HAP-1 (cell line): Measurements from ENCODE around the gene KRTAP9-3.
"Not testable (repeated sequence)": the region's sequence is repeated elsewhere in the genome, so short reads cannot be mapped to it uniquely, and the experiment has no call there.

Source experiments
- DNase-seq, 2 experiments: peaks; one replicate each; pipeline ENCODE4 v3.0.0-alpha.2; 2016 to 2020; ENCODE audit warnings: low spot score in 2 of 2
- H3K27me3 ChIP-seq: fragments of 250-450 bp; sonication (Bioruptor Pico); 2 replicates; pipeline ENCODE4 v1.5.1; 2020; ENCODE audit warnings: low read depth, mild to moderate bottlenecking, moderate library complexity
- H3K36me3 ChIP-seq: fragments of 250-450 bp; sonication (Bioruptor Pico); replicated peaks from 2 replicates; pipeline ENCODE4 v1.5.1; 2020; ENCODE audit warnings: mild to moderate bottlenecking
- H3K4me1 ChIP-seq: fragments of 250-450 bp; sonication (Bioruptor Pico); 2 replicates; pipeline ENCODE4 v1.5.1; 2020; ENCODE audit warnings: mild to moderate bottlenecking
- H3K4me3 ChIP-seq: fragments of 250-450 bp; sonication (Bioruptor Pico); 2 replicates; pipeline ENCODE4 v1.5.1; 2020; ENCODE audit warnings: mild to moderate bottlenecking, moderate library complexity
- H3K9me3 ChIP-seq: fragments of 250-450 bp; sonication (Bioruptor Pico); 2 replicates; pipeline ENCODE4 v1.5.1; 2020; ENCODE audit warnings: mild to moderate bottlenecking, moderate library complexity
- in situ Hi-C: fragments of 300-500 bp; cut with MboI; formaldehyde crosslinking; loops from 3 replicates; pipeline ENCODE4 v1.14.3; 2020; ENCODE audit warnings: low sequenced_read_pairs, inconsistent platforms, mixed read lengths

The KRTAP9-3 gene, protein sequence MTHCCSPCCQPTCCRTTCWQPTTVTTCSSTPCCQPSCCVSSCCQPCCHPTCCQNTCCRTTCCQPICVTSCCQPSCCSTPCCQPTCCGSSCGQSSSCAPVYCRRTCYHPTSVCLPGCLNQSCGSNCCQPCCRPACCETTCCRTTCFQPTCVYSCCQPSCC

GRCh38 chr17:41232399-41233105 is at the start of gene KRTAP9-3:
TSS of gene KRTAP9-3 (plus strand) at chr17:41232449. CDS start at chr17:41232502, 53 bp downstream.
- H3K36me3 ChIP-seq, in situ Hi-C loops, DNase-seq, H3K9me3 ChIP-seq, H3K4me3 ChIP-seq, H3K4me1 ChIP-seq, H3K27me3 ChIP-seq: not testable (repeated sequence)

DNA sequence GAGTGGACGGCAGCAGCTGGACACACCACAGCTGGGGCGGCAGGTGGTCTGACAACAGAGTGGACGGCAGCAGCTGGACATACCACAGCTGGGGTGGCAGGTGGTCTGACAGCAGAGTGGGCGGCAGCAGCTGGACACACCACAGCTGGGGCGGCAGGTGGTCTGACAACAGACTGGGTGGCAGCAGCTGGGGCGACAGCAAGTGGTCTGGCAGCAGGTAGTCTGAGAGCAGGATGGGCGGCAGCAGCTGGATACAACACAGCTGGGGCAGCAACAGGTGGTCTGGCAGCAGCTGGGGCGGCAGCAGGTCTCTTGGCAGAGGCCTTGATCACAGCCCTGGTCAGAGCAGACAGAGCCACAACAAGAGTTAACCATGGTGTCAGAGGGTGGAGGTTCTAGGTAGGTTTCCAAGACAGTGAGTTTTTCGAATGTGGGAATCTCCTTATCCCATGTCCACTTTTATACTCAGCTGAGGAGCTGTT is 47.7 kb upstream of the KRTAP9-3 start, which contains the start of gene KRTAP4-1:
Gene KRTAP4-1 (minus strand): TSS at position 432 of the 482 bp plus-strand sequence. CDS start 57 bp downstream, at position 375.
- no peak within 1 kb of the TSS for H3K4me3 ChIP-seq
- in situ Hi-C loops = no loop called here
- H3K4me1 ChIP-seq = no peaks in the 10 kb centered on the region
- no peaks in the 10 kb centered on the region for H3K9me3 ChIP-seq
- DNase-seq = no peak
- no peaks in the 10 kb centered on the region for H3K36me3 ChIP-seq
- peaks cover 5% of the 10 kb centered on the region for H3K27me3 ChIP-seq

DNA sequence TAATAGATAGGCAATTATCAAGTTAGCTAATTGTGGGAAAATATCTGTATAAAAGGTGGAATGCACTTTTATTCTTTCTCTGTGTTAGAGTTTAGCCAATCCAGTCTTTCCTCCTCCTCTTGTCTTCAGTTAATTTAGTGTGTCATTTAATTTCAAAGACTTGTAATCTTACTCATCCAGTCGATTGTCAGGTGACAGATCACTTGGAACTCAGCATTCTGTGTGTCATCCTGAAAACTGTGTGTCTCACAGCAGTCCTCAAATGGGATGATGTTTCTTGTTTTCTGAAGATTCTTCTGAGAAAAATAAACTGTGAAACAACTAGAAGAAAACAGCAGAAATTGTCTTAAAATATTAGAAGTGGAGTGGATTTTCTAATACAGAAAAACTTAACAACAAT is 47.2 kb upstream of the KRTAP9-3 start:
- H3K9me3 ChIP-seq = no peaks in the 10 kb centered on the region
- DNase-seq = no peak
- no peaks in the 10 kb centered on the region for H3K36me3 ChIP-seq
- in situ Hi-C loops = no loop called here
- peaks cover 5% of the 10 kb centered on the region for H3K27me3 ChIP-seq
- H3K4me3 ChIP-seq = no peak overlapping the region
- H3K4me1 ChIP-seq = no peaks in the 10 kb centered on the region

DNA sequence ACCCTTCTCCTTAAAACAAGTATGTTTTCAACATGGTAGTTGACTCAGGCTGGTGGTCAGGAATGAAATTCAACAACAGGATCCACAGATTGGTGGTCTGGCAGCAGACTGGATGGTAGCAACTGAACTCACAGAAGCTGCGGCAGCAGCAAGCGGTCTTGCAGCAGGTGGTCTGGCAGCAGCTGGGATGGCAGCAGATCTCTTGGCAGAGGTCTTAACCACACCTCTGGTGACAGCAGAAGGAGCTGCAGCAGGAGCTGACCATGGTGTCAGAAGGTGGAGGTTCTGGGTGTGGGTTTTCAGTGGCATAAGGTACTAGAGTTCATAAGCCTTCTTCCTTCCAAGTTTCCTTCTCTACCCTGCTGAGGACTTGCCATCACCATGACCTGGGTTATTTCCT is 45.4 kb upstream of the KRTAP9-3 start:
- no peaks in the 10 kb centered on the region for H3K4me1 ChIP-seq
- H3K9me3 ChIP-seq = no peaks in the 10 kb centered on the region
- in situ Hi-C loops = no loop called here
- no peaks in the 10 kb centered on the region for H3K36me3 ChIP-seq
- DNase-seq = no peak
- peaks cover 5% of the 10 kb centered on the region for H3K27me3 ChIP-seq
- no peak overlapping the region for H3K4me3 ChIP-seq

DNA sequence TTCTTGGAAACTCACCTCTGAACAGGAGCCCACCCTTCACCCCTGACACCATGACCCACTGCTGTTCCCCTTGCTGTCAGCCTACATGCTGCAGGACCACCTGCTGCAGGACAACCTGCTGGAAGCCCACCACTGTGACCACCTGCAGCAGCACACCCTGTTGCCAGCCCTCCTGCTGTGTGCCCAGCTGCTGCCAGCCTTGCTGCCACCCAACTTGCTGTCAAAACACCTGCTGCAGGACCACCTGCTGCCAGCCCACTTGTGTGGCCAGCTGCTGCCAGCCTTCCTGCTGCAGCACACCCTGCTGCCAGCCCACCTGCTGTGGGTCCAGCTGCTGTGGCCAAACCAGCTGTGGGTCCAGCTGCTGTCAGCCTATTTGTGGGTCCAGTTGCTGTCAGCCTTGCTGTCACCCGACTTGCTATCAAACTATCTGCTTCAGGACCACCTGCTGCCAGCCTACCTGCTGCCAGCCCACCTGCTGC is 42.4 kb upstream of the KRTAP9-3 start, which contains the start of gene KRTAP9-1:
Gene KRTAP9-1 (plus strand): TSS at position 51 of the 482 bp plus-strand sequence. CDS start 0 bp downstream, at position 51.
- in situ Hi-C loops, H3K4me3 ChIP-seq, DNase-seq, H3K9me3 ChIP-seq, H3K27me3 ChIP-seq, H3K36me3 ChIP-seq, H3K4me1 ChIP-seq: not testable (repeated sequence)

DNA sequence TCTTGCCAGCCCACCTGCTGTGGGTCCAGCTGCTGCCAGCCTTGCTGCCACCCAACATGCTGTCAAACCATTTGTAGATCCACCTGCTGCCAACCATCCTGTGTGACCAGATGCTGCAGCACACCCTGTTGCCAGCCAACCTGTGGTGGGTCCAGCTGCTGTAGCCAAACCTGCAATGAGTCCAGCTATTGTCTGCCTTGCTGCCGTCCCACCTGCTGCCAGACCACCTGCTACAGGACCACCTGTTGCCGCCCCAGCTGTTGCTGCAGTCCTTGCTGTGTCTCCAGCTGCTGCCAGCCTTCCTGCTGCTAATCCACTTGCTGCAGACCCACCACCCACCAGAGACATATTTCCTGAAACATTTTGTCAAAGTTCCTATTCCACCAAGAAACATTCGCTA is 41.9 kb upstream of the KRTAP9-3 start:
- in situ Hi-C loops = no loop called here

DNA sequence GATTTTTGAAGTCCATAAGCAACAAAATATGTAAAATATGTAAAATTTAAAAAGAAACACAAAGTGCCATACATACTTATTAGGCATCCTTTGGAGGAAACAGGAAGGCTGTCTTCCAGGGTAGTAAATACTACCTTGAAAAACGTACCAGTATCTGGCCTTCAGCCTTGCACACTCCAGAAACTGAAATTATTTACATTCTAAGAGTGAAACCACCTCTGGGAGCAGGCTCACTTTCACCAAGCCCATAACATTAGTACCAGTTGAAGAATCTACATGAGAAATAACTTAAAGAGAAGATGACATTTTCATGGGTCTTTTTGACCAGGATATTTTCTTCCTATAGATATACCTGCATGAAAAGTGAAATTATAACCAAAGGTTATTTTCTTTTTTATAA is 36.2 kb upstream of the KRTAP9-3 start:
- in situ Hi-C loops = no loop called here
- H3K36me3 ChIP-seq = no peaks in the 10 kb centered on the region
- H3K4me1 ChIP-seq = no peaks in the 10 kb centered on the region
- no peak for DNase-seq
- H3K9me3 ChIP-seq = no peaks in the 10 kb centered on the region
- H3K4me3 ChIP-seq = no peak overlapping the region
- H3K27me3 ChIP-seq = no peaks in the 10 kb centered on the region

More for the DNA sequence above, 41.9 kb upstream of the KRTAP9-3 start:
- Histone ChIP-seq H3K4me3 (no peak overlapping the region), H3K4me1 (no peaks in the 10 kb centered on the region), H3K9me3 (no peaks in the 10 kb centered on the region), H3K36me3 (no peaks in the 10 kb centered on the region), H3K27me3 (peaks cover 5% of the 10 kb centered on the region)
- DNase-seq = no peak

GRCh38 chr17:41199421-41200078 is 32.7 kb upstream of the KRTAP9-3 start:
- Histone ChIP-seq H3K9me3 (no peaks in the 10 kb centered on the region), H3K27me3 (no peaks in the 10 kb centered on the region), H3K4me3 (no peak overlapping the region), H3K36me3 (no peaks in the 10 kb centered on the region), H3K4me1 (no peaks in the 10 kb centered on the region)
- in situ Hi-C loops = no loop called here
- no peak for DNase-seq

DNA sequence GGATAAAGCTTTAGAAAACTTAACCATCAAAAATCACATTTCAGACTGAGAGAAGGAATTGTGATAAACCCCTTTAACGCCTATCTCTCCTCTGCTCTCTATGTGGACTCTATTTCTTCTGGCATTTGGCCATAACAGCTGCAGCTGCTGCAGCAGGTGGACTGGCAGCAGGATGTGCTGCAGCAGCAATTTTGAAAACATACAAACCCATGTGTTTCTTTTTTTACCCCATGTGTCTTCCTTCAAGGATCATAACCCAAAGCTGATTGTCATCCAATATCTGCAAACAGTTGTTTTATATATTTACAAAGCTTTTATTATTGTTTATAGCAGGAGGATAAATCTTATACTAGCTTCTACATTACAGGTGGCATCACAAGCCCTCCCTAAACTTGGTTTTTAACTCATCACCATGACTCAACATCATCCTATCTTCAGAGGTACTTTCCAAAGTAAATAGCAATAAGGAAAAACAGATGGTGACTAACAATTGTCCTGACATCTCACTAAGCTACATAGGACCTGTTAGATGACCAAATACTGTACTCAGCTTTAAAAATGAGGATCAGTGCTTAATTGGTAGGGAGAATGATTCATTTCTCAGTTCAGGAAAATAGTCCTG is 20.3 kb upstream of the KRTAP9-3 start:
- Histone ChIP-seq H3K4me3 (no peak overlapping the region), H3K9me3 (no peaks in the 10 kb centered on the region), H3K4me1 (no peaks in the 10 kb centered on the region), H3K27me3 (no peaks in the 10 kb centered on the region), H3K36me3 (no peaks in the 10 kb centered on the region)
- no peak for DNase-seq
- in situ Hi-C loops = no loop called here

DNA sequence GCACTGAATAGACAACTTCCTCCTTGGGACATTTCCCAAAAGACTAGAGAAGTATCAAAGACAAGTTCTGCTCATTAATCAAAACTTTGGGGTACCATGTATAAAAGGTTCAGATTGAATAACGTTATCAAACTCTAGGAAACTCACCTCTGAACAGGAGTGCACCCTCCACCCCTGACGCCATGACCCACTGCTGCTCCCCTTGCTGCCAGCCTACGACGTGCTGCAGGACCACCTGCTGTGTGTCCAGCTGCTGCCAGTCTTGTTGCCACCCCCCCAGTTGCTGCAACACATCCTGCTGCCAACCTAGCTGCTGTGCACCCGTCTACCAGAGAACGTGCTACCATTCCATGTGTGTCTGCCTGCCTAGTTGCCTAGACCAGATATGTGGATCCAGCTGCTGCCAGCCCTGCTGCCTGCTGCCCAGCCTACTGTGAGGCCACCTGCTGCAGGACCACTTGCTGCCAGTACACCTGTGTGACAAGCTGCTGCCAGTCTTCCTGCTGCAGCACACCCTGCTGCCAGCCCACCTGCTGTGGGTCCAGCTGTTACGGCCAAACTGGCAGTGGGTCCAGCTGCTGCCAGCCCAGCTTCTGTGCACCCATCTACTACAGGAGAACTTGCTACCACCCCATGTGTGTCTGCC is 19.6 kb upstream of the KRTAP9-3 start:
- Histone ChIP-seq H3K4me3 (no peak overlapping the region), H3K4me1 (no peaks in the 10 kb centered on the region), H3K27me3 (no peaks in the 10 kb centered on the region), H3K36me3 (no peaks in the 10 kb centered on the region), H3K9me3 (no peaks in the 10 kb centered on the region)
- in situ Hi-C loops = no loop called here
- DNase-seq = no peak

DNA sequence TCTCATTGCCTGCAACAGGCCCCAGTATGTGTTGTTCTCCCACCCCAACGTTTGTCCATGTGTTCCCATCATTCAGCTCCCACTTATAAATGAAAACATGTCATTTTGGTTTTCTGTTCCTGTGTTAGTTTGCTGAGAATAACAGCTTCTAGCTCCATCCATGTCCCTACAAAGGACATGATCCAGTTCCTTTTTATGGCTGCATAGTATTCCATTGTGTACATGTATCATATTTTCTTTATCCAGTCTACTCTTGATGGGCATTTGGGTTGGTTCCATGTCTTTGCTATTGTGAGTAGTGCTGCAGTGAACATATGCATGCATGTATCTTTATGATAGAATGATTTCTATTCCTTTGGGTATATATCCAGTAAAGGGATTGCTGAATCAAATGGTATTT is 16.6 kb upstream of the KRTAP9-3 start:
- no peak for DNase-seq
- in situ Hi-C loops = no loop called here
- H3K4me1 ChIP-seq = no peaks in the 10 kb centered on the region
- no peak overlapping the region for H3K4me3 ChIP-seq
- H3K36me3 ChIP-seq = no peaks in the 10 kb centered on the region
- H3K27me3 ChIP-seq = no peaks in the 10 kb centered on the region
- no peaks in the 10 kb centered on the region for H3K9me3 ChIP-seq

DNA sequence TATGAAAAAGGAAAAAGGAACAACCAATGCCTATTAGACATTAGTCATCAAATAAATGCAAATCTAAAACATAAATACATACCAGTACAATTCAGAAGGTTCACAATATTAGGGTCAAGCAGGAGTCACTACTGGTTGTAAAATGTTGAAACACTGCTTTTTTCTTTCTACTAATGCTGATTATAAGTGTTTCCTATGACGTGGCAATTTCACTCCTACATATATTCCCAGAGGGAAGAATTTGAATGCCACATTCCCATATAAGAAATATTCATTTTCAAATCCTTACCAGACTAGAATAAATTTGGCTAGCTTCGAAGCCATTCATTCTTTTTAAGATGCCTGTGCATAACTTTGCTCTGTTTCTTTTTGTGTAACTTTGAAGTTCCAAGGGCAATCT is 8.4 kb upstream of the KRTAP9-3 start:
- Histone ChIP-seq H3K4me1 (no peaks in the 10 kb centered on the region), H3K27me3 (peaks cover 7% of the 10 kb centered on the region), H3K9me3 (no peaks in the 10 kb centered on the region), H3K4me3 (no peak overlapping the region), H3K36me3 (no peaks in the 10 kb centered on the region)
- in situ Hi-C loops = no loop called here
- no peak for DNase-seq

- Histone ChIP-seq H3K36me3 (no peaks in the 10 kb centered on the region), H3K9me3 (no peaks in the 10 kb centered on the region), H3K4me1 (no peaks in the 10 kb centered on the region), H3K4me3 (no peak overlapping the region), H3K27me3 (peaks cover 7% of the 10 kb centered on the region)
- in situ Hi-C loops = no loop called here
- no peak for DNase-seq
These were observed 6.2 kb upstream of the KRTAP9-3 start for GRCh38 chr17:41226051-41226450.
